ENCODE data around the gene GABRE. TPM values are rescaled to one million over a fixed set of nuclear protein-coding genes. Genes with fewer than 3 reads are reported as not detected.

GABRE gene
- polyA plus RNA-seq, 1 donor = 47.5 TPM

- Histone ChIP-seq H3K27ac (ENCODE audit: low read length) (peak overlapping the region; percentile 52), H3K4me1 (ENCODE audit: control insufficient read depth, insufficient read depth, low read length) (peaks cover 4% of the 10 kb centered on the region), H3K4me3 (ENCODE audit: low read length) (peak overlapping the region; percentile 45), H3K27me3 (ENCODE audit: control insufficient read depth, insufficient read depth, low read length) (no peaks in the 10 kb centered on the region), H3K9me3 (ENCODE audit: control insufficient read depth, low read depth, low read length) (no peaks in the 10 kb centered on the region), H3K36me3 (ENCODE audit: control insufficient read depth, insufficient read depth, low read length) (peaks cover 5% of the 10 kb centered on the region)
- peak in 1 of 2 donors; percentile 43 for DNase-seq
- WGBS (ENCODE audit: insufficient coverage, low lambda C conversion rate) = no CpG with 5 or more reads among the region's 21 CpGs
Observed at GRCh38 chrX:151973851-151974335, 583 bp downstream of the GABRE start.

- Histone ChIP-seq H3K4me3 (ENCODE audit: low read length) (peak overlapping the region; percentile 45), H3K36me3 (ENCODE audit: control insufficient read depth, insufficient read depth, low read length) (peaks cover 11% of the 10 kb centered on the region), H3K4me1 (ENCODE audit: control insufficient read depth, insufficient read depth, low read length) (peaks cover 4% of the 10 kb centered on the region), H3K9me3 (ENCODE audit: control insufficient read depth, low read depth, low read length) (no peaks in the 10 kb centered on the region), H3K27me3 (ENCODE audit: control insufficient read depth, insufficient read depth, low read length) (no peaks in the 10 kb centered on the region), H3K27ac (ENCODE audit: low read length) (peak overlapping the region; percentile 40)
- no peak for DNase-seq
- WGBS (ENCODE audit: insufficient coverage, low lambda C conversion rate) = no CpG with 5 or more reads among the region's 4 CpGs
Observed at GRCh38 chrX:151973060-151973661, 1.3 kb downstream of the GABRE start.

- H3K36me3 ChIP-seq (ENCODE audit: control insufficient read depth, insufficient read depth, low read length) = peaks cover 16% of the 10 kb centered on the region
- no CpG with 5 or more reads among the region's 6 CpGs for WGBS (ENCODE audit: insufficient coverage, low lambda C conversion rate)
- no peak overlapping the region for H3K4me3 ChIP-seq (ENCODE audit: low read length)
- no peak for DNase-seq
- no peak overlapping the region for H3K27ac ChIP-seq (ENCODE audit: low read length)
- H3K4me1 ChIP-seq (ENCODE audit: control insufficient read depth, insufficient read depth, low read length) = peaks cover 4% of the 10 kb centered on the region
- no peaks in the 10 kb centered on the region for H3K9me3 ChIP-seq (ENCODE audit: control insufficient read depth, low read depth, low read length)
- no peaks in the 10 kb centered on the region for H3K27me3 ChIP-seq (ENCODE audit: control insufficient read depth, insufficient read depth, low read length)
Observed at GRCh38 chrX:151970661-151971060, 3.8 kb downstream of the GABRE start.

DNA sequence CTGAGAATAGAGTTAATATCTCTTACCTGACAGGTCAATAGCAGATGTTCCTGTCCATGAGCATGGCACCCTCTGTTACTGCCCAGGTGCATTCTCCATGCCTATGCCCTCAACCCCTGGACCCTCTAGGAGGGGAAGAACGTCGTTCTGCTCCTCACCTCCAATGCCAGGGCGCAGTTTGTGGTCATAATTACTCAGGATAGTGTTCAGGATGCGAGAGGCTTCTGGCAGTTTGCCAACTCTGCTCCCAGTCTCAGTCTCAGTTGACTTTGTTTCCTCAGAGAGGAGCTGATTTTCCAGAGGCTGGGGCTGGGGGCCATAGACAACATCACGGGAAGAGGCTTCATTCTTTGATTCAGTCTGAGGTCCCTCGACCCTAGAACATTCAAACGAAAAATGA, 4.4 kb downstream of the GABRE start:
- no peak overlapping the region for H3K27ac ChIP-seq (ENCODE audit: low read length)
- H3K9me3 ChIP-seq (ENCODE audit: control insufficient read depth, low read depth, low read length) = no peaks in the 10 kb centered on the region
- peaks cover 16% of the 10 kb centered on the region for H3K36me3 ChIP-seq (ENCODE audit: control insufficient read depth, insufficient read depth, low read length)
- H3K4me1 ChIP-seq (ENCODE audit: control insufficient read depth, insufficient read depth, low read length) = peaks cover 4% of the 10 kb centered on the region
- no peak for DNase-seq
- no peak overlapping the region for H3K4me3 ChIP-seq (ENCODE audit: low read length)
- WGBS (ENCODE audit: insufficient coverage, low lambda C conversion rate) = no CpG with 5 or more reads among the region's 7 CpGs
- no peaks in the 10 kb centered on the region for H3K27me3 ChIP-seq (ENCODE audit: control insufficient read depth, insufficient read depth, low read length)

DNA sequence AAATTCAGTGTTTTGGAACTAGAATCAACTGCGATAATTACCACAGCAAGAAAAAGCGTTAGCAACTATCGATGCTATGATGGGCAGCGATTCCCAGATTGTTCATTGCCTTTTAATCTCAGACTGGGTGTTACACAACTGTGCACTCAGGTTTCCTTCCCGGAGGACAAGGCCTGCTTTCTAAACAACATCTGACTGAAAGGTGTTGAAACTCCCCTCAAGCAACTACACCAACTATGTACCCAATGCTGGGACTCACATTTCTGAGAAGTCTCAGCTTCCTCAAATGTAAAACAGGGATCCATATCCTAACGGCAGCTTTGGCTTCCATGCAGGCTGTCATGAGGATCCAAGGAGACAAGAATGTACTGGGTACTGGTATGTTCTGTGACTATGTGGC, 8.2 kb downstream of the GABRE start:
- Histone ChIP-seq H3K9me3 (ENCODE audit: control insufficient read depth, low read depth, low read length) (no peaks in the 10 kb centered on the region), H3K27ac (ENCODE audit: low read length) (no peak overlapping the region), H3K36me3 (ENCODE audit: control insufficient read depth, insufficient read depth, low read length) (peaks cover 16% of the 10 kb centered on the region), H3K4me1 (ENCODE audit: control insufficient read depth, insufficient read depth, low read length) (no peaks in the 10 kb centered on the region), H3K4me3 (ENCODE audit: low read length) (no peak overlapping the region), H3K27me3 (ENCODE audit: control insufficient read depth, insufficient read depth, low read length) (no peaks in the 10 kb centered on the region)
- WGBS (ENCODE audit: insufficient coverage, low lambda C conversion rate) = no CpG with 5 or more reads among the region's 6 CpGs
- DNase-seq = no peak

- no peaks in the 10 kb centered on the region for H3K27me3 ChIP-seq (ENCODE audit: control insufficient read depth, insufficient read depth, low read length)
- H3K4me3 ChIP-seq (ENCODE audit: low read length) = no peak overlapping the region
- H3K4me1 ChIP-seq (ENCODE audit: control insufficient read depth, insufficient read depth, low read length) = no peaks in the 10 kb centered on the region
- H3K36me3 ChIP-seq (ENCODE audit: control insufficient read depth, insufficient read depth, low read length) = peaks cover 11% of the 10 kb centered on the region
- no peak overlapping the region for H3K27ac ChIP-seq (ENCODE audit: low read length)
- no CpG with 5 or more reads among the region's 5 CpGs for WGBS (ENCODE audit: insufficient coverage, low lambda C conversion rate)
- no peak for DNase-seq
- no peaks in the 10 kb centered on the region for H3K9me3 ChIP-seq (ENCODE audit: control insufficient read depth, low read depth, low read length)
Observed at GRCh38 chrX:151962034-151962433, 12.4 kb downstream of the GABRE start.

GRCh38 chrX:151958101-151958500, 16.4 kb downstream of the GABRE start:
- no CpG with 5 or more reads among the region's 4 CpGs for WGBS (ENCODE audit: insufficient coverage, low lambda C conversion rate)
- H3K4me1 ChIP-seq (ENCODE audit: control insufficient read depth, insufficient read depth, low read length) = no peaks in the 10 kb centered on the region

GRCh38 chrX:151954730-151955129, 19.7 kb downstream of the GABRE start:
- H3K4me1 ChIP-seq (ENCODE audit: control insufficient read depth, insufficient read depth, low read length) = no peaks in the 10 kb centered on the region

More at GRCh38 chrX:151958101-151958500, 16.4 kb downstream of the GABRE start:
- no peaks in the 10 kb centered on the region for H3K9me3 ChIP-seq (ENCODE audit: control insufficient read depth, low read depth, low read length)
- no peak for DNase-seq
- no peaks in the 10 kb centered on the region for H3K27me3 ChIP-seq (ENCODE audit: control insufficient read depth, insufficient read depth, low read length)
- H3K27ac ChIP-seq (ENCODE audit: low read length) = no peak overlapping the region
- H3K4me3 ChIP-seq (ENCODE audit: low read length) = no peak overlapping the region
- peaks cover 21% of the 10 kb centered on the region for H3K36me3 ChIP-seq (ENCODE audit: control insufficient read depth, insufficient read depth, low read length)

GRCh38 chrX:151938172-151938571, 36.3 kb downstream of the GABRE start:
- Histone ChIP-seq H3K9me3 (ENCODE audit: control insufficient read depth, low read depth, low read length) (no peaks in the 10 kb centered on the region), H3K27ac (ENCODE audit: low read length) (no peak overlapping the region), H3K36me3 (ENCODE audit: control insufficient read depth, insufficient read depth, low read length) (no peaks in the 10 kb centered on the region), H3K27me3 (ENCODE audit: control insufficient read depth, insufficient read depth, low read length) (no peaks in the 10 kb centered on the region), H3K4me1 (ENCODE audit: control insufficient read depth, insufficient read depth, low read length) (no peaks in the 10 kb centered on the region), H3K4me3 (ENCODE audit: low read length) (no peak overlapping the region)
- no peak for DNase-seq

More at GRCh38 chrX:151954730-151955129, 19.7 kb downstream of the GABRE start:
- Histone ChIP-seq H3K9me3 (ENCODE audit: control insufficient read depth, low read depth, low read length) (no peaks in the 10 kb centered on the region), H3K27me3 (ENCODE audit: control insufficient read depth, insufficient read depth, low read length) (no peaks in the 10 kb centered on the region), H3K27ac (ENCODE audit: low read length) (no peak overlapping the region), H3K4me3 (ENCODE audit: low read length) (no peak overlapping the region), H3K36me3 (ENCODE audit: control insufficient read depth, insufficient read depth, low read length) (peaks cover 19% of the 10 kb centered on the region)
- no peak for DNase-seq
- WGBS (ENCODE audit: insufficient coverage, low lambda C conversion rate) = no CpG with 5 or more reads among the region's 15 CpGs

- H3K4me1 ChIP-seq (ENCODE audit: control insufficient read depth, insufficient read depth, low read length) = no peaks in the 10 kb centered on the region
- no peaks in the 10 kb centered on the region for H3K9me3 ChIP-seq (ENCODE audit: control insufficient read depth, low read depth, low read length)
- no peaks in the 10 kb centered on the region for H3K36me3 ChIP-seq (ENCODE audit: control insufficient read depth, insufficient read depth, low read length)
- no peak overlapping the region for H3K4me3 ChIP-seq (ENCODE audit: low read length)
- no CpG with 5 or more reads among the region's 1 CpG for WGBS (ENCODE audit: insufficient coverage, low lambda C conversion rate)
- H3K27ac ChIP-seq (ENCODE audit: low read length) = no peak overlapping the region
- H3K27me3 ChIP-seq (ENCODE audit: control insufficient read depth, insufficient read depth, low read length) = no peaks in the 10 kb centered on the region
- no peak for DNase-seq
Observed at GRCh38 chrX:151935358-151935757, 39.1 kb downstream of the GABRE start.

DNA sequence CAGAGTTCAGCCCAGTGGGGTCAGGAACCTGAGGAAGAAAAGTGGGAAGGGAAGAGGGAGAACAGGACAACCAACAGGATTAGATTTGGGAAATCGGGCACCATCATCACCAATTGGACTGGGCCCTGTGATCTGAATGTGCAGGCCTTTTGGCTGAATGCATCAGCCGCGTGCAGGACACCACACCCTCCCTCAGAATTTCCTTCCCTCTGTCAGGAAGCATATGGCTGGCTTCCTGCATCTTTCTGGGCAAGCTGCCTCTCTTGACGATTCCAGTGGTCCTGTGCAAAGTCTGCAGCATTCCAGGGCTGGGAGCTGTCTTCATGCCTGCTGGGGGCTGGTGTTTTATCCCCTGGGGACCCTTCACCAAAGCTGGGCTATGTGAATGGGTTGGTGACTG, 45.4 kb downstream of the GABRE start:
- no peaks in the 10 kb centered on the region for H3K36me3 ChIP-seq (ENCODE audit: control insufficient read depth, insufficient read depth, low read length)
- no CpG with 5 or more reads among the region's 4 CpGs for WGBS (ENCODE audit: insufficient coverage, low lambda C conversion rate)

More for the DNA sequence above, 45.4 kb downstream of the GABRE start:
- no peak overlapping the region for H3K4me3 ChIP-seq (ENCODE audit: low read length)
- no peaks in the 10 kb centered on the region for H3K9me3 ChIP-seq (ENCODE audit: control insufficient read depth, low read depth, low read length)
- no peaks in the 10 kb centered on the region for H3K4me1 ChIP-seq (ENCODE audit: control insufficient read depth, insufficient read depth, low read length)
- no peak overlapping the region for H3K27ac ChIP-seq (ENCODE audit: low read length)
- no peak for DNase-seq
- no peaks in the 10 kb centered on the region for H3K27me3 ChIP-seq (ENCODE audit: control insufficient read depth, insufficient read depth, low read length)
